Uterus (tissue), 4 donors: ENCODE measurements around the gene CDKN1C. TPM values are rescaled to one million over a fixed set of nuclear protein-coding genes. Genes with fewer than 3 reads are reported as not detected.

Experiments
- DNase-seq, 2 donors: peaks; one replicate each; pipeline ENCODE4 v3.0.0-alpha.2; 2019 to 2020
- H3K27ac ChIP-seq, 2 donors: fragments of 200-600 bp; sonication (generic); 1 replicate in 1 of 2; 2 replicates in 1 of 2; pipeline ENCODE4 v1.5.1; 2016 to 2018
- H3K27me3 ChIP-seq, 2 donors: fragments of 200-600 bp; sonication (generic); one replicate each; pipeline ENCODE4 v1.5.1; 2018 to 2019; ENCODE audit warnings: control low read depth in 1 of 2
- H3K36me3 ChIP-seq, 2 donors: fragments of 200-600 bp; sonication (generic); one replicate each; pipeline ENCODE4 v1.5.1; 2019; ENCODE audit warnings: control low read depth in 1 of 2
- H3K4me1 ChIP-seq, 2 donors: fragments of 200-600 bp; sonication (generic); one replicate each; pipeline ENCODE4 v1.5.1; 2018 to 2019; ENCODE audit warnings: control low read depth in 1 of 2
- H3K4me3 ChIP-seq, 2 donors: fragments of 200-600 bp; sonication (generic); 1 replicate in 1 of 2; 2 replicates in 1 of 2; pipeline ENCODE4 v1.5.1; 2018 to 2019; ENCODE audit warnings: mild to moderate bottlenecking in 1 of 2
- H3K9me3 ChIP-seq, 2 donors: fragments of 200-600 bp; sonication (generic); one replicate each; pipeline ENCODE4 v1.5.1; 2019; ENCODE audit warnings: control low read depth in 1 of 2
- CTCF ChIP-seq, 4 experiments: fragments of 200-600 bp in 2 of 4; fragments of 450-650 bp in 2 of 4; sonication (generic) in 2 of 4; IDR thresholded peaks; one replicate each; pipeline ENCODE4 v1.5.1; 2016 to 2019; ENCODE audit warnings: antibody characterized with exemption in 4 of 4, mild to moderate bottlenecking in 2 of 4, moderate library complexity in 1 of 4
- POLR2A ChIP-seq, 2 donors: fragments of 450-650 bp; IDR thresholded peaks; one replicate each; pipeline ENCODE4 v1.6.1; 2016; ENCODE audit warnings: antibody characterized with exemption in 2 of 2, mild to moderate bottlenecking in 1 of 2, moderate library complexity in 1 of 2
- intact Hi-C: fragments of 100-400 bp; cut with DNase I; formaldehyde crosslinking; loops from one replicate; pipeline ENCODE4 v1.15.1; 2023; ENCODE audit warnings: low total_unique reads
- total RNA-seq, 4 donors: library from RNA; depleted of rRNA in 3 of 4; stranded (reverse); fragments of >200 nt in 3 of 4; gene quantifications; one replicate each; pipeline versions ENCODE4 v1.1.0 to v1.2.4, GENCODE V29; 2014 to 2023
- donor health status: DM: yes; HTN: yes; CAD: no.

Gene CDKN1C
- total RNA-seq, 4 donors from 2014 or later: 42.0 to 213 (median 71.7) TPM

- intact Hi-C loops: no loop called here
- H3K27ac ChIP-seq: no peak overlapping the region
- no peaks in the 10 kb centered on the region for H3K27me3 ChIP-seq
- no peaks in the 10 kb centered on the region for H3K36me3 ChIP-seq
- H3K4me3 ChIP-seq: no peak overlapping the region
- H3K4me1 ChIP-seq: no peaks in the 10 kb centered on the region
- no peak for DNase-seq
- TF ChIP-seq CTCF (IDR thresholded peaks at IDR 0.05) (no peak), POLR2A (IDR thresholded peaks at IDR 0.05) (no peak)
- H3K9me3 ChIP-seq: no peaks in the 10 kb centered on the region
Measured at GRCh38 chr11:2922655-2923054, 37.1 kb upstream of the CDKN1C start.

- intact Hi-C loops: no loop called here
Measured at GRCh38 chr11:2921742-2922493, 36.3 kb upstream of the CDKN1C start.

GRCh38 chr11:2921261-2921660 lies 35.7 kb upstream of the CDKN1C start:
- TF ChIP-seq CTCF (IDR thresholded peaks at IDR 0.05) (no peak), POLR2A (IDR thresholded peaks at IDR 0.05) (no peak)

More at GRCh38 chr11:2921742-2922493, 36.3 kb upstream of the CDKN1C start:
- H3K9me3 ChIP-seq: no peaks in the 10 kb centered on the region
- no peak for TF ChIP-seq CTCF (IDR thresholded peaks at IDR 0.05)
- no peak for TF ChIP-seq POLR2A (IDR thresholded peaks at IDR 0.05)
- H3K27me3 ChIP-seq: no peaks in the 10 kb centered on the region
- H3K4me3 ChIP-seq: no peak overlapping the region
- no peak overlapping the region for H3K27ac ChIP-seq
- no peaks in the 10 kb centered on the region for H3K4me1 ChIP-seq
- H3K36me3 ChIP-seq: no peaks in the 10 kb centered on the region
- no peak for DNase-seq

GRCh38 chr11:2920343-2920742 lies 34.8 kb upstream of the CDKN1C start:
- no peak for DNase-seq
- Histone ChIP-seq H3K4me3 (no peak overlapping the region), H3K27ac (no peak overlapping the region), H3K9me3 (no peaks in the 10 kb centered on the region), H3K27me3 (no peaks in the 10 kb centered on the region), H3K4me1 (no peaks in the 10 kb centered on the region), H3K36me3 (no peaks in the 10 kb centered on the region)
- no peak for TF ChIP-seq POLR2A (IDR thresholded peaks at IDR 0.05)
- no peak for TF ChIP-seq CTCF (IDR thresholded peaks at IDR 0.05)
- intact Hi-C loops: no loop called here

More at GRCh38 chr11:2921261-2921660, 35.7 kb upstream of the CDKN1C start:
- Histone ChIP-seq H3K27ac (no peak overlapping the region), H3K4me3 (no peak overlapping the region), H3K36me3 (no peaks in the 10 kb centered on the region), H3K4me1 (no peaks in the 10 kb centered on the region), H3K9me3 (no peaks in the 10 kb centered on the region), H3K27me3 (no peaks in the 10 kb centered on the region)
- no peak for DNase-seq
- intact Hi-C loops: no loop called here

- intact Hi-C loops: no loop called here
- Histone ChIP-seq H3K4me3 (no peak overlapping the region), H3K9me3 (no peaks in the 10 kb centered on the region), H3K36me3 (no peaks in the 10 kb centered on the region), H3K27ac (no peak overlapping the region), H3K27me3 (no peaks in the 10 kb centered on the region), H3K4me1 (no peaks in the 10 kb centered on the region)
- no peak for DNase-seq
- TF ChIP-seq CTCF (IDR thresholded peaks at IDR 0.05) (no peak), POLR2A (IDR thresholded peaks at IDR 0.05) (no peak)
Measured at GRCh38 chr11:2919837-2920236, 34.3 kb upstream of the CDKN1C start.
